ENCODE measurements around the gene PROK1. TPM values are rescaled to one million over a fixed set of nuclear protein-coding genes. Genes with fewer than 3 reads are reported as not detected.

The PROK1 gene
- total RNA-seq, 3 donors from 2014 or later, result not detected

- Histone ChIP-seq H3K36me3 (ENCODE audit: low read depth) (no peaks in the 10 kb centered on the region), H3K4me1 (ENCODE audit: low read depth) (no peaks in the 10 kb centered on the region), H3K9me3 (no peaks in the 10 kb centered on the region), H3K4me3 (no peak overlapping the region)
- TF ChIP-seq CTCF (IDR thresholded peaks at IDR 0.05), result no peak
- no peak for DNase-seq
- intact Hi-C loops (cut with DNase I, micrococcal nuclease), result no loop called here
- no peak for ATAC-seq
These were observed 24.1 kb upstream of the PROK1 start for GRCh38 chr1:110426854-110427253.

GRCh38 chr1:110428946-110429345, 22.0 kb upstream of the PROK1 start:
- H3K36me3 ChIP-seq (ENCODE audit: low read depth), result no peaks in the 10 kb centered on the region
- DNase-seq (no peak), ATAC-seq (no peak)
- H3K9me3 ChIP-seq, result no peaks in the 10 kb centered on the region
- TF ChIP-seq CTCF (IDR thresholded peaks at IDR 0.05), result no peak
- no peak overlapping the region for H3K4me3 ChIP-seq
- no peaks in the 10 kb centered on the region for H3K4me1 ChIP-seq (ENCODE audit: low read depth)
- intact Hi-C loops (cut with DNase I, micrococcal nuclease), result no loop called here

GRCh38 chr1:110430366-110430765, 20.6 kb upstream of the PROK1 start:
- TF ChIP-seq CTCF (IDR thresholded peaks at IDR 0.05), result no peak
- no peaks in the 10 kb centered on the region for H3K9me3 ChIP-seq
- ATAC-seq (no peak), DNase-seq (no peak)
- H3K36me3 ChIP-seq (ENCODE audit: low read depth), result no peaks in the 10 kb centered on the region
- H3K4me3 ChIP-seq, result no peak overlapping the region
- H3K4me1 ChIP-seq (ENCODE audit: low read depth), result no peaks in the 10 kb centered on the region
- intact Hi-C loops (cut with DNase I, micrococcal nuclease), result no loop called here

GRCh38 chr1:110430901-110431300, 20.0 kb upstream of the PROK1 start:
- no peak for TF ChIP-seq CTCF (IDR thresholded peaks at IDR 0.05)
- ATAC-seq, result no peak
- intact Hi-C loops (cut with DNase I, micrococcal nuclease), result no loop called here
- Histone ChIP-seq H3K9me3 (no peaks in the 10 kb centered on the region), H3K36me3 (ENCODE audit: low read depth) (no peaks in the 10 kb centered on the region), H3K4me1 (ENCODE audit: low read depth) (no peaks in the 10 kb centered on the region), H3K4me3 (no peak overlapping the region)
- DNase-seq, result no peak

- TF ChIP-seq CTCF (IDR thresholded peaks at IDR 0.05), result no peak
- ATAC-seq, result no peak
- Histone ChIP-seq H3K9me3 (no peaks in the 10 kb centered on the region), H3K4me1 (ENCODE audit: low read depth) (no peaks in the 10 kb centered on the region), H3K4me3 (no peak overlapping the region), H3K36me3 (ENCODE audit: low read depth) (no peaks in the 10 kb centered on the region)
- intact Hi-C loops (cut with DNase I, micrococcal nuclease), result no loop called here
- no peak for DNase-seq
These were observed 17.7 kb upstream of the PROK1 start for GRCh38 chr1:110433213-110433612.

GRCh38 chr1:110433803-110434202, 17.1 kb upstream of the PROK1 start:
- H3K4me3 ChIP-seq, result no peak overlapping the region
- no peaks in the 10 kb centered on the region for H3K9me3 ChIP-seq
- ATAC-seq, result peak; percentile 57
- DNase-seq, result peak in 1 of 3 donors; percentile 3
- no peaks in the 10 kb centered on the region for H3K4me1 ChIP-seq (ENCODE audit: low read depth)
- TF ChIP-seq CTCF (IDR thresholded peaks at IDR 0.05), result no peak
- no peaks in the 10 kb centered on the region for H3K36me3 ChIP-seq (ENCODE audit: low read depth)
- intact Hi-C loops (cut with DNase I, micrococcal nuclease), result no loop called here
